Myocyte (in vitro differentiated cells): ENCODE data around the gene NBDY. TPM values are rescaled to one million over a fixed set of nuclear protein-coding genes. Genes with fewer than 3 reads are reported as not detected.
"Not testable (repeated sequence)": the region's sequence is repeated elsewhere in the genome, so short reads cannot be mapped to it uniquely, and the experiment has no call there.

Experiments
- DNase-seq: peaks from one replicate; pipeline ENCODE4 v3.0.0-alpha.2; 2012; ENCODE audit warnings: low read depth
- total RNA-seq: library from RNA; depleted of rRNA; stranded (reverse); fragments of >200 nt; gene quantifications from 2 replicates; pipeline ENCODE4 v1.2.3, GENCODE V29; 2014

The NBDY gene
- total RNA-seq, 1 donor from 2014 or later, result 15.6 TPM

DNA sequence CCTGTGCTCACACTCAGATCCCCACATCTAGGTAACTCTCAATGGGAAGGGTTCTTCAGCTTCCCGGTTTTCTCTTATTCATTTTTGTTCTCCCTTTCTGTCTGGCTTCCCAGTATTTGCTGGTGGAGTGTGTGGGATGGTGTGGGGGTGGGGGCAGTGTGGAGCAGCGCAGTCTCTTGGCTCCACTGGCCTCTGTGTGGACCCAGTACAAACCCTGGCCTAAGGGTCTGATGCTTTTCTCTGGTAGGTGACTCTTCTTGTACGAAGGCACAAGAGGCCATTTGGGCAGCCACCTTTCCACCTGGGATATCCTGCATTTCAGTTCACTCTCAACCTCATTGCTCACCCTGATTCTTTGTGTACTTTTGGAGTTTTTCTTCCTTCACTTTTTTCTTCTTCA, 71.3 kb downstream of the NBDY start:
- DNase-seq, result no peak

GRCh38 chrX:56800801-56801200, 71.8 kb downstream of the NBDY start:
- no peak for DNase-seq

DNA sequence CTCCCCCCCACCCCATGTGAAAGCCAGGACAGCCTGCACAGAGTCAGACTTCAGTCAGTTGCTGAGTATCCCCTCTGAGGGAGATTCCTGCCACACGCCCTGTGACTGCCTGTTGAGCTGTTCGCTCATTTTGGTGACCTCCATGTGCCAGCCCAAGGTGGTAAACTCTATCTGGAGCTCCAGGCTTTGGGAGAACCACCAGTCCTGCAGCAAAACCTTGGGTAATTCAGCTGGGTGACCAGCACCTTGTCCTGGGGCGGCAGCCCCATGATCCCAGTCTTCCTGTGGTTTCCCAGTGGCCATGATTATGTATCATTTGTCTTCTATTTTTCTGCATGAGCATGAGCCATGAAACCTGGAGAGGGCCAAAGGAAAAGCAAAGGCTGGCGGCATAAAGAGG, 73.4 kb downstream of the NBDY start:
- DNase-seq, result no peak

DNA sequence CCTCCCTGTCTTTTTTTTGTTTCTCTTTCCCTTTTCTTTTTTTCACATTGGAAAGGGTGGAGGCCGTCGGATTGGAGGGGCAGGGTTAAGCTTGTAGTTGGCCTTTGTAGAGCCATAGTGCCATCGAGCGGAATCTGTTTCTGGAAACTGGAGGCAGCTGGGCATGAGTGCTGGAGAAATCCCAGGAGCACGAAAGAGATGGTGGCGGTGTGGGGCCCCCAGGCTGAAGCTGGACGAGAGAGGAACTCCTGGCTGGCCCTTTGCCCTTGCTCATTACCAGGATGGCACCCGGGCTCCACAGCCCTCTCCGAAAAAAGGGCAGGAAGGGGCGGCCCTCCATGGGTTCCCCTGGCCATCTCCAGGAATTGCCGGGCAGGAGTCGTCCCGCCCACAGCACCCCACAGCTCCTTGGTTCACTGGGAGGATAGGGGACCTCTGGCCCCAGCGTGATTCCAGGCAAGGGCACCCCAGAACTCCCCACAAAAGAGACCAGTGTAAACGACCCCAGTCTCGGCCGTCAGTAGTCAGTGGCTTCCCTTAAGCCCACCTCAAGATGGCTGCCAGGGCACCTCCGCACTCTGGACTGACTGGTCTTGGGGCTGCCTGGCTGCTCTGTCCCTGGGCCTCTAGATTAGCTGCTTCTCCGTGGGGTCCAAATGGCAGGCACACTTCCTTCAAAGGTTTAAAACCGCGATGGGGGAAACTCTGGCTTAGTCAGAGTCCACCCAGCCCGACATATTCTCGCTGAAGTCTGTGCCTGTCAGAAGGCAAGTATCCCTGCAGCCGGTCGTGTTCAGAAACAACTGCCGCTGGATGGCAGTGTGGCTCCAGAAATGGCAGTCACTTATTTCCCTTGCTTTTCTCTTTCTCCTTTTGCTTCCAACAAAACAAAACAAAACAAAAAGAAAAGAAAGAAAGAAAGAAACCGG, 74.1 kb downstream of the NBDY start:
- peak; percentile 76 for DNase-seq

DNA sequence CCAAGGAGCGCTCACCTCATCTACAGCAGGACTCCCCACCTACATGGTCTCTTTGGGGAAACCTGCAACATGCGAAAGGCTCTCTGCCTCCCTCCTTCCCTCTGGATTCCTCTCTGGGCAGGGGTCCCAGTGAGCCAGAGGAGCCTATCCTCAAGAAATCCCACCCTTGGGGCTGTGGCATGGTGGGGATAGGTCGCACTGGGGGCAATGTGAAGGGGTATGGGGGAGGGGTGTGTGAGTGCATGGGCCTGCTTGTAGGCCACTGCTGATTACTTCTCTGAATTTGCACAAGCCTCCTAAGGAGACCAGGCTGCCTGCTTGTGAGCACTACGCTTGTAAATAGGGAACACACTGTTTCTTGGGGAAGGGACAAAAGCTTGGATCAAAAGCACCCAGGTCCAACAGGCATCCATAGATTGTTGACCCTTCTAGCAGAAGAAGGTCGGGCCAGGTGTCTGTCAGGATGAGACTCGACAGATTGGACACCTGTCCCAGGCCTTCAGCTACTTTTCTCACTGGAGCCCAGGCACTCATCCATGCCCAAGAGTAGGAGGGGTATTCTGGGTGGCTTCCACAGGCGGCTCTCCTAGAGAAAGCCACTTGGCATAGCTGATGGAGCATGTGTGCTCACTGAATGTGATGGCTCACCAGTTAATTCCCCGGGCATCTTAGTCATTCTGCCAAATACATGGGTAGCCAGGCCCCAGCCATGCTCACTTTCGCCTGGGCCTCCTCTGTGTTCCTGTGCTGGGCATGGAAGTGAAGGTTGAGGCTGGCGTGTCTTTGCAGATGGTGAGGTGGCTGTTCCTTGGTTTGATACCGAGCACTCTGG, 75.0 kb downstream of the NBDY start:
- DNase-seq, result peak; percentile 68

DNA sequence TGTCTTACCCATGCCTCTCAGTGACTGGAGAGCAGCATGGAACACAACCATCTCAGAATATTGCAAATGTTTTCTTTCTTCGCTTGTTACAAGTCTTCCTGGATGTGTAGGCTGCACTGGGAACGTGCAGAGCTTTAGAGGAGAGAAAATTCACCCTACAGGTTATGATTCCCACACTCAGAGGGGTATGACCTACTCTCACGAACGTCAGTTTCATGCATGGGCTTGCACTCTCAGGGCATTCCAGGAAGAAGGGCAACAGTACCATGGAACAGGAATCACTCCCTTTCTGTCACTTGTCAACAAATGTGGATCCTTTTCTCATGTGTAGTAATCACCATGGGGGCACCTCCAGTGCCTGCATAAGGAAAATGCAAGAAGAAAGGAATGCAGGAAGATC, 75.8 kb downstream of the NBDY start:
- DNase-seq, result no peak

- DNase-seq, result no peak
Observed at GRCh38 chrX:56805399-56805798, 76.4 kb downstream of the NBDY start.

DNA sequence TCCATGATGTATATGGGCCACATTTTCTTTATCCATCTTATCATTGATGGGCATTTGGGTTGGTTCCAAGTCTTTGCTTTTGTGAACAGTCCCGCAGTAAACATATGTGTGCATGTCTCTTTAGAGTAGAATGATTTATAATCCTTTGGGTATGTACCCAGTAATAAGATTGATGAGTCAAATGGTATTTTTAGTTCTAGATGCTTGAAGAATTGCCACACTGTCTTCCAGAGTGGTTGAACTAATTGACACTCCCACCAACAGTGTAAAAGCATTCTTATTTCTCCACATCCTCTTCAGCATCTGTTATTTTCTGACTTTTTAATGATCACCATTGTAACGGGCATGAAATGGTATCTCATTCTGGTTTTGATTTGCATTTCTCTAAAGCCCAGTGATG, 77.1 kb downstream of the NBDY start:
- not testable (repeated sequence) for DNase-seq

DNA sequence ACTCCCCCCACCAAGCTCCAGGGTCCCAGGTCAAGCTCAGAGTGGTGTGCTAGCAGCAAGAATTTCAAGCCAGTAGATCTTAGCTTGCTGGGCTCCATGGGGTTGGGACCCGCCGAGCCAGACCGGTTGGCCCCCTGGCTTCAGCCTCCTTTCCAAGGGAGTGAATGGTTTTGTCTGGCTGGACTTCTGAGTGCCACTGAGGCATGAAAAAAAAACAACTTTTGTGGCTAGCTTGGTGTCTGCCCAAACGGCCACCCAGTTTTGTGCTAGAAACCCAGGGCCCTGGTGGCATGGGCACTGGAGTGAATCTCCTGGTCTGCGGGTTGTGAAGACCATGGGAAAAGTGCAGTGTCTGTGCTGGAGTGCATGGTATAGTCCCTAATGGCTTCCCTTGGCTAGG, 82.6 kb downstream of the NBDY start:
- DNase-seq, result no peak

DNA sequence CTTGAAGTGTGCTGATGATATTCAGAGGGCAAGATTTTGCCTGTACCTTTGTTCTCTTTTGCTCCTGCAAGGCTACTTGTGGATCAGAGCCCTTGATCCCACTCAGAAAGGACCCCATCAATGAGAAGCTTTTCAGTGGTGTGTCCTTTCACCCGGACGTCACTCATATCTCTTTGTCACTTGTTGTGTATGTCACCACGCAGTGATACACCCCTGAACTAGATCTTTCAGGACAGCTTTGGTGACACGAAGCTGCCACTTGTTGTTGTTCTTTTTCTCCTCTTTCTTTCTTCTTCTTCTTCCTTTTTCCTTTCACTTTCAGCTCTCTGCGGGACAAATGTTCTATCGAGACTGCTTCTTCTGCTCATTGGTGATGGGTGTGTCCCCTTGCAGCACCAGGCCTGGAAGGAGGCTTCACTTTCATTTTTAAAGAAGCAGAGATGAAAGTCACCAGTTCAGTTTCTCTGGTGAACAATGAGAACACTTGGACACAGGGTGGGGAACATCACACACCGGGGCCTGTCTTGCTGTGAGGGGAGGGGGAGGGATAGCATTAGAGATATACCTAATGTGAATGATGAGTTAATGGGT, 83.6 kb downstream of the NBDY start:
- DNase-seq, result peak; percentile 32

- peak; percentile 77 for DNase-seq
Observed at GRCh38 chrX:56813318-56813837, 84.3 kb downstream of the NBDY start.

- no peak for DNase-seq
Observed at GRCh38 chrX:56817179-56817578, 88.1 kb downstream of the NBDY start.

DNA sequence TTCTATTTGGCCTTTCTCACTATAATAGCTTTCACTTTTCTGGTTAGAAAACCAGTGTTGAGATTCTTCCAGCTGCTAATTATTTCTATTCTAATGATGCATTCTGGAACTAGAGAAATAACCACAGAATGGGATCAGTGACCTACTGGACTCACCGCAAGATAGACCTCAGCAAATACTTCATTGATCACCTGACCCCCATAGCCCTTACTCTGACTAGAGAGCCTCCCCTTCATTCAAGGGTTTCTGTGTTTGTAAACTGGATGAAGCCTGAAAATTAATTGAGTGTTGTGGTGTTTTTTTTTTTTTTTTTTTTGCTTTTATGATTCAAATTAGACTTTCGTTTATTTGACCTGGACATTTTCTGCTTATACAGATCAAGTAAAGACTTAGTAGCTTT, 97.0 kb downstream of the NBDY start:
- DNase-seq, result no peak

GRCh38 chrX:56833626-56834025, 104.6 kb downstream of the NBDY start:
- no peak for DNase-seq

- DNase-seq, result peak; percentile 2
Observed at GRCh38 chrX:56853436-56853835, 124.4 kb downstream of the NBDY start.

DNA sequence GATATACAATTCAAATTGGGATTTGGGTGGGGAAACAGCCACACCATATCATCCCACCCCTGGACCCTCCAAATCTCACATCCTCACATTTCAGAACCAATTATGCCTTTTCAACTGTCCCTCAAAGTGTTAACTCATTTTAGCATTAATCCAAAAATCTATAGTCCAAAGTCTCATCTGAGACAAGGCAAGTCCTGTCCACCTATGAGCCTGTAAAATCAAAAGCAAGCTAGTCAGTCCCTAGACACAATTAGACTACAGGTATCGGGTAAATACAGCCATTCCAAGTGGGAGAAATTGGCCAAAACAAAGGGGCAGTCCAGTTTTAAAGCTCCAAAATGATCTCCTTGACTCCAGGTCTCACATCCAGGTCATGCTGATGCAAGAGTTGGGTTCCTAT, 128.0 kb downstream of the NBDY start:
- DNase-seq, result no peak

- no peak for DNase-seq
Observed at GRCh38 chrX:56860888-56861287, 131.8 kb downstream of the NBDY start.
